GM20000 (cell line): Measurements from ENCODE around the gene FGD3.
A peak's percentile ranks its signal among the peaks of the same experiment; 100 is the strongest.
"Not testable (repeated sequence)": the region's sequence is repeated elsewhere in the genome, so short reads cannot be mapped to it uniquely, and the experiment has no call there.

Source experiments
- DNase-seq: peaks from one replicate; pipeline ENCODE4 v3.0.0; 2012; ENCODE audit warnings: low spot score
- TF ChIP-seq, protein P1 (sequence below): IDR thresholded peaks from 2 replicates; pipeline ENCODE4 v1.5.1; 2012; ENCODE audit warnings: mild to moderate bottlenecking, control low read depth; ENCODE audit errors: extremely low read depth, missing control alignments

Gene FGD3

DNA sequence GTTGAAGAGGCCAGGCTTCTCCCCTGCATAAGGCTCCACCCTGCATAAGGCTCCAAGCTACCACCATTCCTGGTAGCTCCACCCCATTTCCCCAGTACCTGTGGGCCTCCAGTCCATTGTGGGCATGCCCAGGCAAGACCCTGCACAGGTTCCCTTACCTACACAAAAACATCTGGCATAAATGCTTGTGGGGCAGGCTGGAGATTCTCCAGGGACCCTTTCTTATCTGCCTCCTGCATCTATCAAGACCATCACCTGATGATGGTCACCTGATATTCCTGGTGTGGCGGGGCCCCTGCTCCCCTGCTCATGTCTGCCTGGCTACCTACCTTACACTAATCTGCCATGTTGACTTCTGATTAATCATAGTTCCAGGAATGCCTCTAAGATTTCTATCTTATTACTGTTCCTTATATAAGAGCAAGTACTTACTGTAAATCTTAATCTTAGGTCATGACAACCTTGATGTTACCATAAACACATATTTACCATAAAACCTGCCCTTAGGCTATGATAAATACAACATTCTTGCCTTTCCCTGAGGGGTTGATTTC, 41.0 kb downstream of the FGD3 start:
- no peak for DNase-seq
- TF ChIP-seq, protein P1, sequence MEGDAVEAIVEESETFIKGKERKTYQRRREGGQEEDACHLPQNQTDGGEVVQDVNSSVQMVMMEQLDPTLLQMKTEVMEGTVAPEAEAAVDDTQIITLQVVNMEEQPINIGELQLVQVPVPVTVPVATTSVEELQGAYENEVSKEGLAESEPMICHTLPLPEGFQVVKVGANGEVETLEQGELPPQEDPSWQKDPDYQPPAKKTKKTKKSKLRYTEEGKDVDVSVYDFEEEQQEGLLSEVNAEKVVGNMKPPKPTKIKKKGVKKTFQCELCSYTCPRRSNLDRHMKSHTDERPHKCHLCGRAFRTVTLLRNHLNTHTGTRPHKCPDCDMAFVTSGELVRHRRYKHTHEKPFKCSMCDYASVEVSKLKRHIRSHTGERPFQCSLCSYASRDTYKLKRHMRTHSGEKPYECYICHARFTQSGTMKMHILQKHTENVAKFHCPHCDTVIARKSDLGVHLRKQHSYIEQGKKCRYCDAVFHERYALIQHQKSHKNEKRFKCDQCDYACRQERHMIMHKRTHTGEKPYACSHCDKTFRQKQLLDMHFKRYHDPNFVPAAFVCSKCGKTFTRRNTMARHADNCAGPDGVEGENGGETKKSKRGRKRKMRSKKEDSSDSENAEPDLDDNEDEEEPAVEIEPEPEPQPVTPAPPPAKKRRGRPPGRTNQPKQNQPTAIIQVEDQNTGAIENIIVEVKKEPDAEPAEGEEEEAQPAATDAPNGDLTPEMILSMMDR: no peak

GRCh38 chr9:92989561-92989960, 42.2 kb downstream of the FGD3 start:
- no peak for DNase-seq
- TF ChIP-seq, protein P1: no peak

- no peak for DNase-seq
- TF ChIP-seq, protein P1: no peak
These were observed 43.1 kb downstream of the FGD3 start for GRCh38 chr9:92990461-92990860.

DNA sequence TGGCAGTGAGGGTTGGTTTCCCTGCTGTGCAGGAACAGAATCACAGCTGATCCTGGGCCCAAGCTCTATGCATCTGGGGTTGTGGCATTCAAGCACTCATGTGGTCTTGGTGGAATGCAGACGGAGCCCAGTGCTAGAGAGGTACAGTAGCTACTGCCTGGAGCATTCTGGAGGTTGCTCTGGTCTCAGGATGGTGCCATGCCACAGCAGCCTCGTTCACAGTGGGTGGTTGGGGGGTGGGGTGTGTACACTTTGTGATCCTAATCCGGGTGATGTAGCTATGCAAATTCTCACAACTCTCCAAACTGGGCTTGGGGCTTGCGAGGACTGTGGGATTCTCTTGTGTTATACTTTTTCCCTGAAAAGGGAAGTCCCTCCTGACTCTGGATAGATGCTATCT, 45.2 kb downstream of the FGD3 start:
- TF ChIP-seq, protein P1: no peak
- no peak for DNase-seq

GRCh38 chr9:92998871-92999270, 51.5 kb downstream of the FGD3 start:
- not testable (repeated sequence) for DNase-seq

- TF ChIP-seq, protein P1: no peak
- no peak for DNase-seq
These were observed 53.7 kb downstream of the FGD3 start for GRCh38 chr9:93001031-93001430.

DNA sequence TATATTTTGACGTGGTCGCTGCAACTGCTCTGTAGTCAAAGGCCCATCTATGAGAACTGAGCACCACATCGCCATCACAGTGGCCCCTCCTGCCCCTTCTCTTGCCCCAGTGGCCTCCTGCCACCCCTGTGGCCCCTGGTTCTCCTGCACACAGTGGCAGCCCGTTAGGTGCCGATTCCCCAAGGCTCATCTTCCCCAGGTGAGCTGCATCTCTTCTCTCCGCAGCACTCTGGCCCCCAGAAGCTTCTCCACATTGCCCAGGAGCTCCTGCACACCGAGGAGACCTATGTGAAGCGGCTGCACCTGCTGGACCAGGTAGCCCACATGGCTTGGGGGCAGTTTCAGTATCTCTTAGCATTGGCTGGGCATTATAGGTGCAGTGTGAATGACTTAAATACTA, 55.4 kb downstream of the FGD3 start:
- no peak for DNase-seq
- TF ChIP-seq, protein P1: no peak

DNA sequence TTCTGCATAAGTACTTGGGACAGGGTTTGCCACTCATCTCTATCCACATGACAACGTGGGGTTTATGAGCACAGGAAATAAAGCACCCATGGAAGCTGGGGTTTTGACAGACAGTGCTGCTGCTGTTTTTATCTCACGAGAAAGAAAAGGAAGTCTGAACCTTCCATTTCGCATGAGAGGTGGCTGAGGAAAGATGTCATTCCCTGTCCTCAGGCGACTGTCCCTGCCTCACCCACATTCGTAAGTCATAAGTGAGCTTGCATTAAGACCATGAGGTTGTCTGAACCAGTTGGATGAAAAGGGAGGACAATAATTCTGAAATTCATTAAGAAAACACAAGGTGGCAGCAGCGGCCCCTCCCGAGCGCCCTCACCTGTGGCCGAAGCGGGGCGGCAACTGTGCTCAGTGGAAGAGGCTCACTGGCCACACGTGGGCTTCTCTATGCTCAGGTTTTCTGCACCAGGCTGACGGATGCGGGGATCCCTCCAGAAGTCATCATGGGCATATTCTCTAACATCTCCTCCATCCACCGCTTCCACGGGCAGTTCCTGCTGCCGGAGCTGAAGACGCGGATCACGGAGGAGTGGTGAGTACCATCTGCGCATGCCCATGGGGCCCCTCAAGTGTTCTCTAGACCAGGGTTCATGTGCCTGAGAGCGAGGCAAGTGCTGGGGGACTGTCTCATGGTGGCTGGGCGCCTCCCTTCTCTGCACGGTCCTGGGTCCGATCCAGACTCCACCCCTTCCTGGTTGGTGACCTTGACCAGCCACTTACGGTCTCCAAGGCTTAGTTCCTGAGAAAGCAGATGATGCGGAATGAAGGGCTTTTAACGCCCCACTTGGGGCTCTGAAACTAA, 56.5 kb downstream of the FGD3 start:
- DNase-seq: peak; percentile 75
- TF ChIP-seq, protein P1: no peak
